OCI-LY3 (cell line): ENCODE data around the gene MINDY3.

ENCODE experiments used
- EZH2phosphoT487 ChIP-seq: fragments of 200-600 bp; shearing (Covaris generic); IDR thresholded peaks from 2 replicates; pipeline ENCODE4 v1.6.1; 2018; ENCODE audit warnings: antibody characterized with exemption, mixed run types, low read depth
- TF ChIP-seq, protein P1 (sequence below): fragments of 200-600, 300-600 bp; sonication (generic); IDR thresholded peaks from 2 replicates; pipeline ENCODE4 v1.5.1; 2014; ENCODE audit warnings: antibody characterized with exemption, low read length, low read depth

DNA sequence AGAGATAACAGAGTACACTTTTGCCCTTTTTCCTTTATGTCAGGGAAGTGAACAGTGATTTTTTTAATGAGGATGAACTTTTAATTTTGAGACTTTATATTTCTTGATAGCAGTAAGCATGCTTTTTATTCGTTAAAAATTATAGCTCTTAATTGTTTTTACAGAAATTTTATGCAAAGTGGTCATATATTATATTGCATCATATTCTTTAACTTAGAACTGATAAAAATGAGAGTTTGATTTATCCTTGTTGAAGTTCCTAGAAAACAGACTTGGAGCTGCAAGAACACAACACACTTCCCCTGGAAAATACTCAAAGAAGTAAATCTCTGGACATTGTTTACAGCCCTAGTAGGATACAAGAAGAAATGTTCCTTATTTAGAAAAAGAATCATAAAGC, 21.2 kb upstream of the MINDY3 start:
- TF ChIP-seq EZH2phosphoT487, result no peak
- TF ChIP-seq, protein P1, sequence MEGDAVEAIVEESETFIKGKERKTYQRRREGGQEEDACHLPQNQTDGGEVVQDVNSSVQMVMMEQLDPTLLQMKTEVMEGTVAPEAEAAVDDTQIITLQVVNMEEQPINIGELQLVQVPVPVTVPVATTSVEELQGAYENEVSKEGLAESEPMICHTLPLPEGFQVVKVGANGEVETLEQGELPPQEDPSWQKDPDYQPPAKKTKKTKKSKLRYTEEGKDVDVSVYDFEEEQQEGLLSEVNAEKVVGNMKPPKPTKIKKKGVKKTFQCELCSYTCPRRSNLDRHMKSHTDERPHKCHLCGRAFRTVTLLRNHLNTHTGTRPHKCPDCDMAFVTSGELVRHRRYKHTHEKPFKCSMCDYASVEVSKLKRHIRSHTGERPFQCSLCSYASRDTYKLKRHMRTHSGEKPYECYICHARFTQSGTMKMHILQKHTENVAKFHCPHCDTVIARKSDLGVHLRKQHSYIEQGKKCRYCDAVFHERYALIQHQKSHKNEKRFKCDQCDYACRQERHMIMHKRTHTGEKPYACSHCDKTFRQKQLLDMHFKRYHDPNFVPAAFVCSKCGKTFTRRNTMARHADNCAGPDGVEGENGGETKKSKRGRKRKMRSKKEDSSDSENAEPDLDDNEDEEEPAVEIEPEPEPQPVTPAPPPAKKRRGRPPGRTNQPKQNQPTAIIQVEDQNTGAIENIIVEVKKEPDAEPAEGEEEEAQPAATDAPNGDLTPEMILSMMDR, result no peak
